Midbrain (tissue), 1 donor: Measurements from ENCODE around the gene BOLL.
"Not testable (repeated sequence)": the region's sequence is repeated elsewhere in the genome, so short reads cannot be mapped to it uniquely, and the experiment has no call there.

Source experiments
- DNase-seq: peaks from one replicate; lab custom pipeline; 2025; lab: John Stamatoyannopoulos, UW

BOLL gene

GRCh38 chr2:197784956-197785941, at the start of gene BOLL:
TSS of gene BOLL (minus strand) at chr2:197785319. CDS start at chr2:197781850, 3,469 bp downstream.
- DNase-seq: no peak

- DNase-seq: not testable (repeated sequence)
These were observed 49.7 kb upstream of the BOLL start for GRCh38 chr2:197834771-197835170.

GRCh38 chr2:197828464-197829135, 43.5 kb upstream of the BOLL start:
- no peak for DNase-seq

- no peak for DNase-seq
These were observed 42.5 kb upstream of the BOLL start for GRCh38 chr2:197827618-197828017.

- no peak for DNase-seq
These were observed 37.2 kb upstream of the BOLL start for GRCh38 chr2:197822333-197822732.

- no peak for DNase-seq
These were observed 36.6 kb upstream of the BOLL start for GRCh38 chr2:197821550-197822289.

- DNase-seq: no peak
These were observed 29.4 kb upstream of the BOLL start for GRCh38 chr2:197814526-197814925.

GRCh38 chr2:197813093-197813787, 28.1 kb upstream of the BOLL start:
- no peak for DNase-seq

GRCh38 chr2:197810491-197810890, 25.4 kb upstream of the BOLL start:
- no peak for DNase-seq

GRCh38 chr2:197810016-197810415, 24.9 kb upstream of the BOLL start:
- no peak for DNase-seq

- DNase-seq: no peak
These were observed 23.9 kb upstream of the BOLL start for GRCh38 chr2:197809064-197809463.

- DNase-seq: no peak
These were observed 20.9 kb upstream of the BOLL start for GRCh38 chr2:197805715-197806633.

- DNase-seq: peak; percentile 56
These were observed 19.9 kb upstream of the BOLL start for GRCh38 chr2:197804758-197805714.

- peak; percentile 97 for DNase-seq
These were observed 19.1 kb upstream of the BOLL start, which contains the start of gene PLCL1 for GRCh38 chr2:197804049-197804757. TSS of gene PLCL1 (plus strand) at chr2:197804593.

GRCh38 chr2:197803033-197803444, 17.9 kb upstream of the BOLL start:
- DNase-seq: peak; percentile 85

GRCh38 chr2:197801033-197801432, 15.9 kb upstream of the BOLL start:
- no peak for DNase-seq

- no peak for DNase-seq
These were observed 15.0 kb upstream of the BOLL start for GRCh38 chr2:197800091-197800490.

- no peak for DNase-seq
These were observed 13.9 kb upstream of the BOLL start for GRCh38 chr2:197799068-197799467.

GRCh38 chr2:197798187-197798586, 13.1 kb upstream of the BOLL start:
- no peak for DNase-seq
